ENCODE results near the gene ZDHHC1.
A peak's percentile ranks its signal among the peaks of the same experiment; 100 is the strongest.

The ZDHHC1 gene

DNA sequence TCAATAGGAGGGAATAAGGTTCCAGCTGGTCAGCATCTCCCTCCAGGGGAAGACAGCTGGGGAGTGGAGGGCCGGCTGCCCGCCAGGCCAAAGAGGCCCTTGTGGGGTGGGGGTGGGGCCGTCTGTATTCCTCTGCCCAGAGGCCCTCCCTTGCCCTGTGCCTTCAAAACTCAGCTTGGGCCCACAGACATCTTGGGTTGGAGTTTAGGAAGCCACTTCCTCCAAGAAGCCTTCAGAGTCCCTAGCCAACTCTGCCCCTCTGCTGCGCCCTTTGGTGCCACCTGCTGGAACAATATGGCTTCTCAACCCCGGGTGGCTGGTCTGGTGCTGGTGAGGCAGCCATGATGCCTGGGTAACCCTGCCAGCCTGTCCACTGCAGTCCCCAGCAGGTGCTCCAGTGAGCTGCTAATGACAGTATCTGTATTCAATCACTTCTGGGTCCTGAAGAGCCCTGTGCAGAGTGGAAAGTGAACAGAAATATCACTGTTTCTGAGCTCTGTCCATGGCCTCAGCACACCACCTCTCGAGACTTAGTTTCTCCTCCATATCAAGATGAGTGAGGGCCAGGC lies 31.3 kb upstream of the ZDHHC1 start:
- DNase-seq (ENCODE audit: low read depth) = peak; percentile 20

GRCh38 chr16:67446968-67447507 lies 30.8 kb upstream of the ZDHHC1 start:
- no peak for DNase-seq (ENCODE audit: low read depth)

DNA sequence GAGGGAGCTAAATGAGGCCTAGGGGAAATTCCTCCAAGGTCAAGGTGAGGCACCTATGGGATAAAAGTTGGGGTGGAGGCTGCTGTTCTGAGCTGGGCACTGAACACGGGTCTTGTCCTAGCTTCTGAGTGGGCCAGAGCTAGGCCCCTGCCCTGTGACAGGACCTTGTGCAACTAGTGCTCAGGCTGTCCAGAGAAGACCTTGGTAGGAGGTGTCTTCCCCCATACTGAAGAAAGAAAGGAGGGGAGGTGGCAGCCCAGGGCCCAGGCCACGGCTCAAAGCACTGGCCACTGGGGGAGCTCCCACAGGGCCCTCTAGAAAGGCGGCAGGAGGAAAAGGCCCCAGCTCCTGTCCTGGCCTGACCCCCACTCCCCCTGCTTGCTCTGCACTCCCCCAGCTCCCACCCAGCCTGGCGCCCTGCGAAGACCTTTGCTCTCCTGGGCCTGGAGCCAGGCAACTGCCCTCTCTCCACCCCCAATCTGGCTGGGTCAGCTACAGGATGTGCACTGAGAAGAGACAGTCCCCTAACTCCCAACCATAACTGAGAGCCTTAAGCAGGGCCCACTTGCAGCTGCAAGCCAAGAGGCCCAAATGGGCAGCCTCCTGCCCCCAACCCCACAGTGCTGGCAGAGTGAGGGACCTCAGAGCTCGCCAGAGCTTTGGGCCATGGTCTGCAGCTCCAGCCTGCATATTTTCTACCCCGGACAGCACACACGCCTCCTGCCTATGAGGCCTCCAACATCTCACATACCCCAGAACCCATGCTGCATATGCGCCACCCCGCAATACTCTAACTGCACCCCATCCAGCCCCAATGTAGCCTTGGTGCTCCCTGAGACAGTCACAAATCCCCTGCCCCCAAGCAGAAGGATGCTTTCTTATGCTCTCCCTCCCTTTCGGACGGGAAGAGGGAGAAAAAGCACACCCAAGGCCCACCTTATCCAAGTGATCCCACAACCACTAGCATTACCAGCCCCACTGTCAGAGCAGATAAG lies 29.9 kb upstream of the ZDHHC1 start:
- DNase-seq (ENCODE audit: low read depth) = no peak

GRCh38 chr16:67445441-67445912 lies 29.2 kb upstream of the ZDHHC1 start:
- DNase-seq (ENCODE audit: low read depth) = no peak

DNA sequence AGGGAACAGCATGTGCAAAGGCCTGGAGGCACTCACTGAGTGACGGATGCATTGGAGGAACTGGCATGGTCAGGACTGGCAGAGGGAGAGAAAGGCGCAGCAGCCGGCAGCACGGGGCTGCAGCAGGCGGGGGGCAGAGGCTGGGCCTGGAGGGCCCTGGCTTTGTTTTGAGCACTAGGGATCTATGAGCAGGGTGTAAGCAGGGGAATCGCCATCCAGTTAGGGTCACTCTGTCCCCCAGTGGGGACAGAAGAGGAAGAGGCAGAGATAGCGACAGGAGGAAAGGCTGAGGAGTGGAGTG lies 28.8 kb upstream of the ZDHHC1 start:
- DNase-seq (ENCODE audit: low read depth) = no peak

GRCh38 chr16:67444259-67445125 lies 28.2 kb upstream of the ZDHHC1 start:
- no peak for DNase-seq (ENCODE audit: low read depth)

GRCh38 chr16:67443265-67443664 lies 27.0 kb upstream of the ZDHHC1 start:
- no peak for DNase-seq (ENCODE audit: low read depth)

DNA sequence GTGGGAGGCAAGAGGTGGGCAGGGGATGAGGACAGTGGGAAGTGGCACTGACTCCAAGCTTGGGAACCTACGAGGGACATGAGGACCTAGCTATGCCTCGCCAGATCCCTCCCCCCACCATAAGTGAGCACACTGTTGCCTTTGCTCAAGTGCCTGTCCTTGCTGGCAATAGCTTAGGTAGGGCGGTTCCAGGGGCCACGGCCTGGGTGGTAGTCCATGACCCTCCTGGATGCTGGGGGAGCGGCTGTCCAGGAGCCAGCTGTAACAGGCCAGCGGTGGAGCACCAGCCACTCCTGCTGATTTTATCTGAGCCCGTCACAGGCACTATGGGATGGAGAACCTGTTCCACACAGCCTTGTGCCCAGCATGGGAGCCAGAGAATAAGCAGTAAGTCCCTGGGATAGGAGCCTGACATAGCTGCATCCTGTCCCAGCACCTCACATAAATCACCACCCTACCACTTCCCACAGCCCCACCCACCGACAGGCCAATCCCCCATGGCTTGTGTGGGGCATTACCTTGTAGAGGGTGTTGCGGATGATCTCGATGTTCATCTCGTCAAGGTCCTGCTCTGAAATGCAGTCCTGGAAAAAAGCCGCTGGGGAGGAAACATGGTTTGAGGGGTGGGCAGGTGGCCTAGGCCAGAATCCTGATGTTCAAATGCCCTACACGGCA lies 26.4 kb upstream of the ZDHHC1 start:
- DNase-seq (ENCODE audit: low read depth) = no peak

DNA sequence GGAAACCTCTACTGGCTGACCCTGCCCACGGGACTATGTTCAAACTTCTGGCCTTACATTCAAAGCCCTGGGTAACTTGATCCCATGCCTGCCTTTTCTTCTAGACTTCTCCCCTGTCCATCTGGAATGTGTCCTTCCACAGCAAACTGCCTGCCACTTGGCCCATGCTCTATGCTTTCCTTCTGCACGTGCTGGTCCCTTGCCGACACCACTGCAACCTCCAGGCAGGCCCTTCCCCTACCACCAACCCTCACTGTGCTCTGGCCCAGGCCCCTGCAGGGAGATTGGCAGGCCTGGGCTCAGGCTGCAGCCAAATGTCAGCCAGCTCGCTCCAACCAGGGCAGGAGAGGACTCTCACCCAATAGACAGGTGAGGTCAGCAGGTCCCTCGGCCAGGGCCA lies 25.6 kb upstream of the ZDHHC1 start:
- no peak for DNase-seq (ENCODE audit: low read depth)

DNA sequence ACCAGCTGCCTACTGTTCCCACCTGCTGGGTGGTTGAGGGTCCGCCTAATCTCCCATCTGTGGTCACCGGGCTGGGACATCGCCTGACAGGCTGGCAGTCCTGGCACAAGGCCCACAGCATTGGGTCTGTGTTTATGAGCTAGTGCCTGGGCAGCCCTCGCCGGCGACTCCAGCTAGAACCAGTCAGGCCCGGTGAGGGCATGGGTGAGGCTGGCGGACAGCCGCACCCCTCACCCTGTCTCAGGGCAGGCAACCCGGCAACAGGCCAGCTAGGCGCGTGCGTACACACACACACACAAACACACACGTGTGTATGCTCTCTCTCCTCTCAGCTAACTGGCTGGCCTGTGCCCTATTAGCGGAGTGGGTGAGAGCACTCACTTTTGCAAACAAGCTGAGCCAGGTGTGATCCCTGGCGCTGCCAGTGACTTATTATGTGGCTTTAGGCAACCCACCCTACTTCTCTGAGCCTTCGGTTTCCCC lies 25.0 kb upstream of the ZDHHC1 start:
- DNase-seq (ENCODE audit: low read depth) = no peak

GRCh38 chr16:67438824-67439393 lies 22.6 kb upstream of the ZDHHC1 start:
- DNase-seq (ENCODE audit: low read depth) = no peak

GRCh38 chr16:67438098-67438791 lies 22.0 kb upstream of the ZDHHC1 start:
- no peak for DNase-seq (ENCODE audit: low read depth)

- no peak for DNase-seq (ENCODE audit: low read depth)
These were observed 21.2 kb upstream of the ZDHHC1 start for GRCh38 chr16:67437513-67437912.

DNA sequence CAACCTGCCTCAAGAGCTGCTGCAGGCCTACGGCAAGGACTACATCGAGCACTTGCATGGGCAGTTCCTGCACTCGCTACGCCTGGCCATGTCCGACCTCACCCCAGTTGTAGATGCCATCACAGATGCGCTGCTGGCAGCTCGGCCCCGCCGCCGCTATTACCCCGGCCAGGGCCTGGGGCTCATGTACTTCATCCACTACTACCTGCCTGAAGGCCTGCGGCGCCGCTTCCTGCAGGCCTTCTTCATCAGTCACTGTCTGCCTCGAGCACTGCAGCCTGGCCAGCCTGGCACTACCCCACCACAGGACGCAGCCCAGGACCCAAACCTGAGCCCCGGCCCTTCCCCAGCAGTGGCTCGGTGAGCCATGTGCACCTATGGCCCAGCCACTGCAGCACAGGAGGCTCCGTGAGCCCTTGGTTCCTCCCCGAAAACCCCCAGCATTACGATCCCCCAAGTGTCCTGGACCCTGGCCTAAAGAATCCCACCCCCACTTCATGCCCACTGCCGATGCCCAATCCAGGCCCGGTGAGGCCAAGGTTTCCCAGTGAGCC lies 20.4 kb upstream of the ZDHHC1 start:
- no peak for DNase-seq (ENCODE audit: low read depth)

- no peak for DNase-seq (ENCODE audit: low read depth)
These were observed 19.5 kb upstream of the ZDHHC1 start for GRCh38 chr16:67435758-67436164.

DNA sequence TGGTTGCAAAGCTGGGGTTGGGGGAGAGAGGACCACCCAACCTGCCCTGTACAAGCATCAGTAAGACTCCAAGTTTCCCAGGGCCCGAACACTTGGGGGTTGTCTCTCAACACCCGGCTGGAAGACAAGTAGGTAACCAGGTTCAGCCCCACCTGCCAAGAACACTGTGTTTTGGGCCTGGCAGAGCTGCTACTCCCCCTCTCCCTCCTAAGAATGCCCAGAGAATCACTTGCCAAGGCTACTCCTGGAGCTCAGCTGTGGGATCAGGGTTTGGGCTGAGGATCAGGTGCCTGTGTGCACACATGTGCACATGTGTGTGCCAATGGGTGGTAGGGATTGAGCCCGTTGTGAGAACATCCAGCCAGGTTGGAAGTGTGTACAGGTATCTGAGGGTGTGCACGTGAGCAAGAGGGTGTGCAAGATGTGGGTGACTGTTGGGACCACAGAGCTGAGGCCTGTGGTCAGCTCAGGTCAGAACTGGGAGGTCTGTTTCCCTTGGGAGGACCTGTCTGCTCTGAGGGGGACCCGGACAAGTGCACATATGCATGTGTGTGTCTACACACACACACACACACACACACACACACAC lies 16.9 kb upstream of the ZDHHC1 start:
- no peak for DNase-seq (ENCODE audit: low read depth)

GRCh38 chr16:67432506-67432890 lies 16.2 kb upstream of the ZDHHC1 start:
- no peak for DNase-seq (ENCODE audit: low read depth)

GRCh38 chr16:67431775-67432505 lies 15.7 kb upstream of the ZDHHC1 start:
- DNase-seq (ENCODE audit: low read depth) = no peak

All from activated T-helper 9 cell treated with anti-CD3 and anti-CD28 coated beads, Interleukin-2, amount 50 U/mL, for 16 hours (primary cell).